ENCODE data around the gene GRIK1.
"Not testable (repeated sequence)": the region's sequence is repeated elsewhere in the genome, so short reads cannot be mapped to it uniquely, and the experiment has no call there.

Gene GRIK1

GRCh38 chr21:29939924-29940275 is at the start of gene GRIK1:
Gene GRIK1, minus strand, starts transcription at chr21:29939996.
- DNase-seq, result no peak

DNA sequence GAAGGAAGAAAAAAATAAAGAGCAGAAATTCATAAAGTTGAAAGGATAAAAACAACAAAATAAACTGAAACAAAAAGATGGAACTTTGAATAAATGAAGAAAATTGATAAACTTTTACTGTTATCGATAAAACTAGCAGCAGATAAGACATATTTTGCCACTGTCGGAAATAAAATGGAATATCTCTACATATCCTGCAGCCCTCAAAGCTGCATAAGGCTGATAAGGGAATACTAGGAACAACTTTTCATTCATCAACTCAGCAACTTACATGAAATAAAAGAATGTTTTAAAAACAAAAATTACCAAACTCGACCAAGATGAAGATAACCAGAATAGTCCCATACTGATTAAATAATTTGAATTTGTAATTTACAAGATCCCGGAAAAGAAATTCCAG is 48.0 kb upstream of the GRIK1 start:
- no peak for DNase-seq

- DNase-seq, result no peak
Observed at GRCh38 chr21:29985866-29986265, 46.1 kb upstream of the GRIK1 start.

DNA sequence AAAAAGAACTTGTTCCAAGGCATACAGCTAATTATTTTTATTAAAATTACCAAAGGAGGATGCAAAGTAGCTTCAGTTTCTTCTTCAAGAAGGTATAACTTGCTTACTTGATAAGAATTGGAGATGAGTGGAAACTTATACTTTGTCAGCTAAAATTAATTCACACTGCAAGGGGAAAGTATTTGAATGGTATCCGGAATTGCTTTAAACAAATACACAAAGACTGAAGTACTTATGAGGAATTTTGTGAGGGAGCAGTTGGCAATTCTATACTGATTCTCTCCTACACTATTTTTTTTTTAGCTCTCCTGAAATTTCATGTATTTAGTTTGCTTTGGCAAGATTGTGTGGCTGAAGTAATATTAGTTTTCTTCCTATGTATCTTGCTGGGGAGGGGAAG is 39.2 kb upstream of the GRIK1 start:
- no peak for DNase-seq

- no peak for DNase-seq
Observed at GRCh38 chr21:29975776-29976175, 36.0 kb upstream of the GRIK1 start.

DNA sequence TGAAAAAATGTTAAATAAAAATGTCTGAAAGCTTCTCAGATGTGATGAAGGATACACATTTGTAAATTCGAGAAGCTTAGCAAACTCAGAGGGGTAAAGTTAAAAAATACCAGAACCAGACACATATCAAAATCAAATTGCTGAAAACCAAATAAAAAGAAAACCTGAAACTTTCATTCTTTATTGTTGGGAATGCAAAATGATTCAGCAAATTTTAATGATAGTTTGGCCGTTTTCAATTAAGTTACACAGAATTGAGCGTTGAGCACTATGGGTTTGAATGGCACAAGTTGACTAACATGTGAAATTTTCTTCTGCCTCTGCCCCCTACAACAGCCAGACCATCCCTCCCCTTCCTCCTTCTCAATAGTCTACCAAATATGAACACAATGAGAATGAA is 33.5 kb upstream of the GRIK1 start:
- DNase-seq, result no peak

- no peak for DNase-seq
Observed at GRCh38 chr21:29961291-29962027, 21.7 kb upstream of the GRIK1 start.

DNA sequence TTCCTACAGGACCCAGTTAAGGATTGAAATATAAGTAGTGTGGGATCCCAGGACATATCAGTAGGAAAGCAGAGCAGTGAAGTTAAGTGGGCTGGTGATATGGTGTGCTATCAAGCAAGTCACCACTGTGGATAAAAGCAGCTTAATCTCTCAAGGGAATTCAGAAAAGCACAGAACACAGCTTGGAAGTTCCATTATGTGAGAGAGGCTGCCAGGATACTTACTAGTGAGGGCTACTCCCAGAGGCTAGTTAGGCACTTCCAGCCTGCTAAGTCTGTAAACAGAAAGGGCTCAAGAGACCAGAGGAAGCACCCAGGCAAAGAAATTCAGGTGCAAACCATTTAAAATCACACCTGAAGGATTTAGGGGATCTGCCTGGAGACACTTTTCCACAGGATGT is 18.8 kb upstream of the GRIK1 start:
- DNase-seq, result no peak

DNA sequence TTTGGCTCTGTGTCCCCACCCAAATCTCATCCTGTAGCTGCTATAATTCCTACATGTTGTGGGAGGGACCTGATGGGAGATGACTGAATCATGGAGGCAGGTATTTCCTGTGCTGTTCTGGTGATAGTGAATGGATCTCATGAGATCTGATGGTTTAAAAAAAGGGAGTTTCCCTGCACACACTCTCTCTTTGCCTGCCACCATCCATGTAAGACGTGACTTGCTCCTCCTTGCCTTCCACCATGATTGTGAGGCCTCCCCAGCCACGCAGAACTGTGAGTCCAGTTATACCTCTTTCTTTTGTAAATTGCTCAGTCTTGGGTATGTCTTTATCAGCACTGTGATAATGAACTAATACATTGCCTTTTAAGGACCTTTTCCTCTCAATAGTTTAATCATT is 18.2 kb upstream of the GRIK1 start:
- not testable (repeated sequence) for DNase-seq

- DNase-seq, result no peak
Observed at GRCh38 chr21:29953690-29954089, 13.9 kb upstream of the GRIK1 start.

GRCh38 chr21:29953072-29953471 is 13.3 kb upstream of the GRIK1 start:
- DNase-seq, result no peak

DNA sequence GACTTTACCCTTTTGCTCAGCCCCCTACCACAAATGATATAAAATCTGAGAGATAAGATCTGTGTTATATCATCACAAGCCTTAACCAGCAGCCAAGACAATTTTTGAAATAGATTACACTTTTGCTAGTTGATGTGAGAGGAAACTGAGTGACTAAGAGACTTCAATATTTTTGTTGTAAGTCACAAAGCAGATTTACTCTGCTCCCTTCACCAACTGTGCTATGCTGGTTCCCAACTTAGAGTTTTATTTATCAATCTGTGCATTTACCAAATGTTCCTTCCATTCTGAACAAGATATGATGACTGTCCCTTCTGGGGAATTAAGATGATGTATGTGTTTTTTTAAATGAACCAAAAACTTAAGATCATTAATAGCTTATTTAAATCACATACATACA is 12.1 kb upstream of the GRIK1 start:
- no peak for DNase-seq

DNA sequence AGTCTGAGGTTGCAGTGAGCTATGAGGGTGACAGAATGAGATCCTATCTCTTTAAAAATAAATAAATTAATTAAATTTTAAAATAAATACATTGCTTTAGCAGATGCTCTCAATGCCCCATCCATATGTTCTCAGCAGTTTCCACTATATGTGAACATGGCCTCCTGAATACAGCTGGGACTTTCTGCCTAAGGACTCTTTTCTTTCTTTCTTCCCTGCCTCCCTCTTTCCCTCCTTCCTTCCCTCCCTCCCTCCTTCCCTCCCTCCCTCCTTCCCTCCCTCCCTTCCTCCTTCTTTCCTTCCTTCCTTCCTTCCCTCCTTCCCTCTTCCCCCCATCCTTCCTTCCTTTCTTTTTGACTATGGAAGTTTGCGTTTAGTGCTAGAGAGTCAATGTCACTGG is 10.2 kb upstream of the GRIK1 start:
- no peak for DNase-seq

DNA sequence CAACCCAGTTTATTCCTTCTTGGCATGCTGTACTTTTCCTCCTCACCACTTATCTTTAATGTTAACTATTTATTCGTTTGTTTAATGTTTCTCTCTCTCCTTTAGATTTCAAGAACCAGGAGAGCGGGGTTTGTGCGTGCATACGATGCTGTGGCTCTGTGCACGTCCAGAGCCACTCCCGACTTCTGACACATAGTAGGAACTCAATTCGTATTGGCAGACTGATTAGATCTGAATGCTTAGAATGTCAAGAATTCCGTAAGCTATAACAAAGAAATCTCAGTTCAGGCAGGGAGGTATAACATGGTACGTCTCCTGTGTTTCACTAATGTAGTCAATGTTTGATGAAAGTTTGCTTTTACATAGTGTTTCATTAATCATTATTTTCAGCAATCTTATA is 7.3 kb upstream of the GRIK1 start:
- DNase-seq, result no peak

GRCh38 chr21:29943885-29944284 is 4.1 kb upstream of the GRIK1 start:
- no peak for DNase-seq

GRCh38 chr21:29942034-29942433 is 2.2 kb upstream of the GRIK1 start:
- no peak for DNase-seq

DNA sequence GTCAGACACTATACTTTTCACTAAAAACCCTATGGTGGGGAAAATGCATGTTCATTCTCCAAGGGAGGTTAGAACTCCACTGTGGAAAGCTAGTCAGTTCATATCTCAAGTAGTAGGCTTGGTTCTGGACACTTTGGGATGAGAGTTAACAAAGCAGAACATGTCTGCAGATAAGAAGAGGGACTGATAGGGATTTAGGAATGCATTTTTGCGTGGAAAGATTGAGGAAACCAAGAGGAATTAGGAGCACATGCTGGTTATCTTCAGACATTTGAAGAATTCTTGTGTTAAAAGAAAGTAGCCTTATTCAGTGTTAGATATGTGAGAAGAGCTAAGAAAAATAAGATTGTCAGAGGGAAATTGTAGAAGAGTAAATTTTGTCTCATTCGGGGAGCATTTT is 1.2 kb upstream of the GRIK1 start:
- DNase-seq, result no peak

DNA sequence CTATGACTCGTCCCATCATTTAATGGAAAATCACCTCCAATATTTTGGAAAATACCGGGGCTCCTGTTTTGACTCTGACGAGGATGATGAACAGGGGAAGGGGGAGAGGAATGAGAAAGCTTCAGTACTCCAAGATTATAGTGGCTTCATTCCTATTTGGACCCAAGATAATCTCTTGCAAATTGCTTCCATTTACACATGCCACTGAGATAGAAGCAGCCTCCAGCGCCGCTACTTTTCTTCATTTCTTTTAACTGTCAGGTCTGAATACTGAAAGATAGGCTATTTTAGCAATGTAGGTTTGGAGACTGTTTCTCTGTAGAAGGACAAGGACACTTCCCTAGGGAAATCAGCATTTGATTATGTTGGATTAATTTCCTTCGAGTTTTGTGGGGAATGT is 565 bp upstream of the GRIK1 start:
- no peak for DNase-seq

GRCh38 chr21:29939104-29939923 is 482 bp downstream of the GRIK1 start:
- DNase-seq, result no peak

DNA sequence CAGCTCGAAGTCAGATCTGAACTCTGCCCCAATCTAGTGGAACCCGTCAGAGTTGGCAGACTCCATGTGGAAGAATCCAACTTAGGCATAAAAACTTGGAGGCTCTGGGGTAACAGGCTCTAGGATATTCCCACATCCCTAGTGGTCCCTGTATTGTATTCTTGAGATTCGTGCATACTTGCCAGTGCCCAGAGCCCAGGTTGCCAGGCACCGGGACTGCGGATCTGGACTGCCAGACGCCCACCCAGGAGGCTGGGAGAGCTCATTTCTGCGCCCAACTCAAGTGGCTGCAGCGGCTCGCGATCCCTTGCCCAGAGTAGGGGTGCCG is 1.1 kb downstream of the GRIK1 start:
- DNase-seq, result no peak

- DNase-seq, result no peak
Observed at GRCh38 chr21:29933088-29933487, 6.7 kb downstream of the GRIK1 start.

DNA sequence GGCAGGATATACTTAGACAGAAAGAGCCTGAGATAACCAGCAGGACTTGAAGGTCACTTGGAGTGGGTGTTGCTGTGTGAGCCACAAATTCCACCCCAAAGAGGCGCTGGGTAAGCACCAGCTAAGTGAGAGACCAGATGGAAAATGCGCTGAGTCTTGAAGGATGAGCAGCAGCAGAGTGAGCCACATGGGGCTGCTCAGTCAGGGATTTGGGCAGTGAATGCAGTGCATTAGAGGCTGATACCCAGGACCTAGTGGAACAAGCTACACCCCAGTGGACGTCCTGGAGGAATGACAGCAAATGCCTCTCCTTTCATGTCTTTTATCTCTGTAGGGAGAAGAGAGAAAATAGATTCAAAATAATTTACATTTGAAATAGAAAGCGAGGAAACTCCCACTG is 11.3 kb downstream of the GRIK1 start:
- no peak for DNase-seq

- DNase-seq, result no peak
Observed at GRCh38 chr21:29920938-29921337, 18.9 kb downstream of the GRIK1 start.

DNA sequence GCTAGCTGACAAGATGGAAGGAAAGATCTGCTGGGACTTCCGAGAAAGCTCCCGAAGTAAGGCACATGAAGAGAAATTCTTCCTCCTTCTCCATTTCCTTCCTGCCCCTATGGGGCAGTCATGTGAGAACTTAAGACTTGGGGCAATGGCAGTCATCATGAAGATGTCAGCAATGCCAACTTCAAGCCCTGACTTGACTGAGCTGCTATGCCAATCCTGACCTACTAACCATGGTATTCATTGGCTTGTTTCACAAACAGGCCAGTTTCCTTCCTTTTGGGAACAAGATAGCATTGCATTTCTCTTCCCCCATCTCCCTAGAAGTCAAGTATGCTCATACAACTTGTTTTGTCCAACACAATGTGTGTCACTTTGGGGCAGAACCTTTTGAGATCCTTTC is 25.5 kb downstream of the GRIK1 start:
- no peak for DNase-seq

- no peak for DNase-seq
Observed at GRCh38 chr21:29909571-29909970, 30.2 kb downstream of the GRIK1 start.
